Tibial nerve (tissue), 4 donors: ENCODE results near the gene CADPS.

ENCODE experiments used
- EP300 ChIP-seq, 2 donors: sonication (generic); formaldehyde crosslinking; IDR thresholded peaks; one replicate each; pipeline ENCODE4 v1.6.1; 2017; ENCODE audit warnings: antibody characterized with exemption in 2 of 2, mild to moderate bottlenecking in 1 of 2
- TF ChIP-seq, protein P1 (sequence below), 5 experiments: fragments of 200-600 bp in 3 of 5; fragments of 450-650 bp in 2 of 5; sonication (generic) in 3 of 5; IDR thresholded peaks; one replicate each; pipeline ENCODE4 v1.5.1; 2016 to 2019; ENCODE audit warnings: antibody characterized with exemption in 5 of 5, mild to moderate bottlenecking in 3 of 5, moderate library complexity in 2 of 5

DNA sequence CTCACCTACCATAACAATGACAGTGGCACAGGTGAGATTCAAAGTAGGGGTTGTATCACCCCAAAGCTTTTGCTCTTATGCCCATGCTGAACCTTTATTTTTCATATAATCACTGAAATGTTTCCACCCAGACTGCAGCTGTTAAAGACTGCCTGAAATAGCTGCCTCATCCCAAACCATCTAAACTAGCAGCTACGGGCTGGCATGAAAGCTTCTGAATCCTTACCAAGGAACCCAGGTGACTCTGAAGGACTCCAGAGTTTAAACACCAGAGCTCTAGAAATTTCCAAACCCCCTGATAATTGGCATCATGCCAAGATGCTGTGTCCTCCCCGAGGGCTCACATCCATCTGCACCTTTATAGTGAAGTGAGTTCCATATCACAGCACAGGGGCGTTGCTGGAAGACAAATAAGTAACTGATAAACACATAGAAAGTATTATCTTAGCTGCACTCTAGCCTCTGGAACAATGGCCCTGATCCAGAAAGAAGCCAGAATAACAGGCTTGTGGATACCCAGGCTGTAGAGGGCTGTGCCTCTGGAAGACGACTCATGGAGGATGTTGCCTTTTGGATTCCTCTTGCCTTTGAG, 238.9 kb downstream of the CADPS start:
- TF ChIP-seq, protein P1, sequence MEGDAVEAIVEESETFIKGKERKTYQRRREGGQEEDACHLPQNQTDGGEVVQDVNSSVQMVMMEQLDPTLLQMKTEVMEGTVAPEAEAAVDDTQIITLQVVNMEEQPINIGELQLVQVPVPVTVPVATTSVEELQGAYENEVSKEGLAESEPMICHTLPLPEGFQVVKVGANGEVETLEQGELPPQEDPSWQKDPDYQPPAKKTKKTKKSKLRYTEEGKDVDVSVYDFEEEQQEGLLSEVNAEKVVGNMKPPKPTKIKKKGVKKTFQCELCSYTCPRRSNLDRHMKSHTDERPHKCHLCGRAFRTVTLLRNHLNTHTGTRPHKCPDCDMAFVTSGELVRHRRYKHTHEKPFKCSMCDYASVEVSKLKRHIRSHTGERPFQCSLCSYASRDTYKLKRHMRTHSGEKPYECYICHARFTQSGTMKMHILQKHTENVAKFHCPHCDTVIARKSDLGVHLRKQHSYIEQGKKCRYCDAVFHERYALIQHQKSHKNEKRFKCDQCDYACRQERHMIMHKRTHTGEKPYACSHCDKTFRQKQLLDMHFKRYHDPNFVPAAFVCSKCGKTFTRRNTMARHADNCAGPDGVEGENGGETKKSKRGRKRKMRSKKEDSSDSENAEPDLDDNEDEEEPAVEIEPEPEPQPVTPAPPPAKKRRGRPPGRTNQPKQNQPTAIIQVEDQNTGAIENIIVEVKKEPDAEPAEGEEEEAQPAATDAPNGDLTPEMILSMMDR (IDR thresholded peaks at IDR 0.05), result no peak
- no peak for TF ChIP-seq EP300 (IDR thresholded peaks at IDR 0.05)
